GM19099 (cell line): ENCODE results near the gene OR6Y1.

ENCODE experiments used
- POLR2A ChIP-seq: IDR thresholded peaks from 3 replicates; pipeline ENCODE4 v1.6.1; 2011; ENCODE audit warnings: low read depth; ENCODE audit not compliant: insufficient read length; ENCODE audit errors: extremely low read depth

The OR6Y1 gene

GRCh38 chr1:158520955-158521665 lies 33.1 kb downstream of the OR6Y1 start:
- no peak for TF ChIP-seq POLR2A

- TF ChIP-seq POLR2A, result no peak
Observed at GRCh38 chr1:158520021-158520420, 34.2 kb downstream of the OR6Y1 start.

DNA sequence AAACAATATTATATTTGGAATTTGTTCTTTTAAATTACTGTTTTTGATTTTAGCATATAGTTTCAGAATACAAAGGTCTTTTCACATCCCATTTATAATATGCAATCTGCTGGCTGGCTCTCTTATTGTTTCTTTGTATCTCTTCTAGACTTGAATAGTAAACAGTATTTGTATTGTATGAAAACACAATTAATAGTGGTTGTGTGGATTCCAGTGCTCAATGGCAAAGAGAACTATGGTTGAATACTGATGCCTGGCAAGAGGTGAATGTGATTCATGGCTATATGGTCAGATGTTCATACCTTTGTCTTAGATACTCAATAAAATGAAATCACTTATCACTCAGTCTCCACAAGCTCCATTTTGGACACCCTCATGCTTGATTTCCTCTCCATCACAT lies 37.2 kb downstream of the OR6Y1 start:
- no peak for TF ChIP-seq POLR2A

DNA sequence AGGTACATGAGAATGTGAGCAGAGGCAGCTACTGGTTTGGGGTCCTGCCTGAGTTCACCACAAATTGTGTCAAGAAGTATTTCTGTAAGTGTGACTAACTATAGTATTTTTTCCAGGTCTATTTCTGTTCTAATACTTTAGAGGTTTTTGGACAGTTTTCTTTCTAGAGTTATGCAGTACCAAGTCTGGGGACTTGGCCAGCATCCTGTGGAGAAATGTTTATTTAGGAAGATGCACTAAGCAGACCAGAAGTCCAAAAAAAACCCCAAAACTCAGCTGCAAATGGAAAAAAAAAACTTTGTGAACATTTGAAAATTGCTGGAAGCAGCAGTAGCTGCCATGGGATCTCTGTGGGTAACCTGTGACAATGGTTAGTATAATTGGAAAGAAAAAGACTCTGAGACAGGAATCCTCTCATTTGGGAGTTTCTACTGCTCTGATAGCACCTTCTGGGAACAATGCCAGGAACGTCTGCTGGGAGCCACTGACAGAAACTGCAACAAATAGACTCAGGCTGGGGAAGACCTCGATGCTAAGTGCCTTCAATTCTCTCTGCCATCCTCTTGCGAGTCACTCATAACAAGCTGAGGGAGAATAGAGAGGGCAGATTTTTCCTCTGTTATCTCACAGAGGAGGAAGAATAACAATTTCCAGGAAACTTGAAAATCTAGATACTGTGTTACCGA lies 44.6 kb downstream of the OR6Y1 start:
- no peak for TF ChIP-seq POLR2A

- no peak for TF ChIP-seq POLR2A
Observed at GRCh38 chr1:158507511-158507910, 46.7 kb downstream of the OR6Y1 start.

DNA sequence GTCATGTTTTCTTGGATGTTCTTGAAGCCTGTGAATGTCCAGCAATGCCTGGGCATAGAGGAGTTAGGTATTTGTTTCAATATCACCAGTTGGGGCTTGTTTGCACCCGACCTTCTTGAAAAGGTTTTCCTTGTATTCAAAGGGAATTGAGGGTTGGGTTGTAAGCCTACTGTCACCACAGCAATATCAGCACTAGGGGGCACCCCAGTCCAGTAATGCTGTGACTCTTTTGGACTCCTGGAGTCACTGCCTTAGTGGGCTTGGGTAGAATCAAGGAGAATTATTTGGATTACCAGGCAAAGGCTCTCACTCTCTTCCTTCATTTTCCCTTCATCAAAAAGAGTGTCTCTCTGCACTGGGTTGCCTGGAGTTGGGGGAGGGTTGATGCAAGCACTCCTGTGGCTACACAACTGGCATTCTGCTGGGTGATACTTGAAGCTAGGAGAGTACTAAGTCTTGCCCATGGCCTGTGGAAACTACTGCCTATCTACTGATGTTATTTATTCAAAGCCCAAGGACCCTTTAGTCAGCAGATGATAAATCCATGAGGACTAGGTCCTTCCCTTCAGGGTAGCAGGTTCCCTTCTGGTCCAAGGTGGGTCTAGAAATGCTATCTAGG lies 47.7 kb downstream of the OR6Y1 start:
- no peak for TF ChIP-seq POLR2A

GRCh38 chr1:158496374-158496773 lies 57.8 kb downstream of the OR6Y1 start:
- no peak for TF ChIP-seq POLR2A

DNA sequence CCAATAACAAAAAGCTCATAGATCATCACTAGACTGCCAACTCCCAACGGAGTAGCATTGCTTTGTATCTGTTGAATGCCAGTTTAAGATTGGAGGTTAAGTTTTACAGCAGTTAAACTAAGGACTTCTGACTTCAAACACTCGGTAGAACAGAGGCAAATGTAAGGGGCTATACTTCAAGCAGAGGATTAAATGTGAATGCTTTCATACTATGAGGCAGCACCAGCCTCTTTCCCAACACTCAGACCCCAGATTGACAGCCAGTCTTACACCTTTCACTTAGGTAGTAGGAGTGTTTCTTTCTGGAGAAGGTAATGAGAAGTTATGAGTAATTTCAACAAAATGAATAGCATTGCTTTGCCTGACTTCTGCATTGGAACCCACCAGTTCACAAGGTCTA lies 59.4 kb downstream of the OR6Y1 start:
- TF ChIP-seq POLR2A, result no peak
